ENCODE measurements around the gene IFI27L2.

IFI27L2 gene

DNA sequence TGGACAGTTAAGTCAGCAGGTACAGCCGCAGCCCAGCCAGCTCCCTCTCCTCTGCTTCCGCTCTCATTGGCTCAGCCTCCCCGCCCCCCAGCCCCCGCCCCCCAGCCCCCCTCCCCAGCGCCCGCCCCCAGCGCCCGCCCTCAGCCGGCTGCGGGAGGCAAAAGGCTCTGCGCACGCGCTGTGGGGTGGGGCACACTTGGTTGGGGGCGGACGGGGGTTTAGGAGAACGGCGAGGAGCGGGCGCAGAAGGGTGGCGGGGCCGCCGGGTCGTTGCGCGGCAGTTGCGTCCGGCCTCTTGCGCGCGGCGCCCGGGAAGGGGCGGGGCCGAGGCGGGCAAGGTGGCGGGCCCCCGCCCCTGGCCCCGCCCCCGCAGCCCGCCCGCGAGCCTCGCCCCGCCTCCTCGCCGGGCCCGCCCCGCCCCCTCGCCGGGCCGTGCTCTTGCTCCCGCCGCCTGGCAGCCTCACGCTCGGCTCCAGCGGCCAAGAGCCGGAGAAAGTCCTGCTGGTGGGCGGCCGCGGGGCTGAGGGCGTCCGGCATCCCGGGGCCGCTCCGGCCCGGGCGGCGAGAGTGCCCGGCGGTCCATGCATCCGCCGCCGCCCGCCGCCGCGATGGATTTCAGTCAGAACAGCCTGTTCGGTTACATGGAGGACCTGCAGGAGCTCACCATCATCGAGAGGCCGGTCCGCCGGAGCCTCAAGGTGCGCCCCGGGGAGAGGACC, 44.6 kb upstream of the IFI27L2 start, which contains the start of gene PPP4R4:
TSS of gene PPP4R4 (plus strand) at position 438 of the 719 bp plus-strand sequence. CDS start at position 582, 144 bp downstream.
- DNase-seq (ENCODE audit: low read depth): peak; percentile 54
- H3K4me3 ChIP-seq (ENCODE audit: control insufficient read depth, low read depth, low read length): peak within 1 kb of the TSS; percentile 43
- TF ChIP-seq, protein P1, sequence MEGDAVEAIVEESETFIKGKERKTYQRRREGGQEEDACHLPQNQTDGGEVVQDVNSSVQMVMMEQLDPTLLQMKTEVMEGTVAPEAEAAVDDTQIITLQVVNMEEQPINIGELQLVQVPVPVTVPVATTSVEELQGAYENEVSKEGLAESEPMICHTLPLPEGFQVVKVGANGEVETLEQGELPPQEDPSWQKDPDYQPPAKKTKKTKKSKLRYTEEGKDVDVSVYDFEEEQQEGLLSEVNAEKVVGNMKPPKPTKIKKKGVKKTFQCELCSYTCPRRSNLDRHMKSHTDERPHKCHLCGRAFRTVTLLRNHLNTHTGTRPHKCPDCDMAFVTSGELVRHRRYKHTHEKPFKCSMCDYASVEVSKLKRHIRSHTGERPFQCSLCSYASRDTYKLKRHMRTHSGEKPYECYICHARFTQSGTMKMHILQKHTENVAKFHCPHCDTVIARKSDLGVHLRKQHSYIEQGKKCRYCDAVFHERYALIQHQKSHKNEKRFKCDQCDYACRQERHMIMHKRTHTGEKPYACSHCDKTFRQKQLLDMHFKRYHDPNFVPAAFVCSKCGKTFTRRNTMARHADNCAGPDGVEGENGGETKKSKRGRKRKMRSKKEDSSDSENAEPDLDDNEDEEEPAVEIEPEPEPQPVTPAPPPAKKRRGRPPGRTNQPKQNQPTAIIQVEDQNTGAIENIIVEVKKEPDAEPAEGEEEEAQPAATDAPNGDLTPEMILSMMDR (conservative IDR thresholded peaks at IDR 0.05; ENCODE audit: control insufficient read depth, insufficient read depth, low read depth, low read length): no peak

DNA sequence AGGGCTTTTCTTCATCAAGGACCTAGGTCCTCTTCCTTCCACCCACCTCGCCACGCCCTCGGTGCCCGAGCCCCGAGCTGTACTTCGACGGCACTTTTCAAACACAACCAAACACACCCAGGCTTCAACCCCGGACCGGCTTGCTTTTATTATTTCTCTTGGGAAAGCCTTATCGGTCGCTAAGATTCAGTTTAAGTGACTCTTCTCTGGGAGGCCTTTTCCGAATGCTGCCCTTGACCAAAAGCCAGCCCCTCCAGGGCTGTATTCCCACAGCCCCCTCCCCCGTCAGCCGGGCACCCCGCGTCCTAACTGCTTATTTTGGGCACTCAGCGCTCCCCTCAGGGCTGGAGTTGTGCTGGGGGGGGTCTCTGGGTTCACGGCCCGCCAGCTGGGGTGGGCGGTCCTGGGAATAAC, 44.1 kb upstream of the IFI27L2 start:
- DNase-seq (ENCODE audit: low read depth): no peak
- TF ChIP-seq, protein P1 (conservative IDR thresholded peaks at IDR 0.05; ENCODE audit: control insufficient read depth, insufficient read depth, low read depth, low read length): no peak
- peak overlapping the region; percentile 43 for H3K4me3 ChIP-seq (ENCODE audit: control insufficient read depth, low read depth, low read length)

DNA sequence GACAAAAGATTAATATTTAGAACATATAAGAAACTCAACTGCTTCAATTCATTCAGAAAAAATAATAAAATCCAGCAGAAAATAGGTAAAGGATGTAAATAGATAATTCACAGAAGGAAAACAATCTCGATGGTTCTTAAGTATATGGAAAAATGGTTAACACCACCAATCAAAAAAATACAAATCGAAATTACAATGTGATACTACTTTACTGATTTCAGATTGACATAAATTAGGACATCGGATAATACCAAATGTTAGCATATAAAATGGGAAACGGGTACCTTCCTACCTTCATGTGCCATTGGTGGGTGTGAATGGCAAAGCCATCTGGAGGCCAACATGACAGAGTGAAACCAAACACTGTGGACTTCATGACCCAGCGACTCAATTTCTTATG, 43.1 kb upstream of the IFI27L2 start:
- no peak for DNase-seq (ENCODE audit: low read depth)
- TF ChIP-seq, protein P1 (conservative IDR thresholded peaks at IDR 0.05; ENCODE audit: control insufficient read depth, insufficient read depth, low read depth, low read length): no peak
- no peak overlapping the region for H3K4me3 ChIP-seq (ENCODE audit: control insufficient read depth, low read depth, low read length)

DNA sequence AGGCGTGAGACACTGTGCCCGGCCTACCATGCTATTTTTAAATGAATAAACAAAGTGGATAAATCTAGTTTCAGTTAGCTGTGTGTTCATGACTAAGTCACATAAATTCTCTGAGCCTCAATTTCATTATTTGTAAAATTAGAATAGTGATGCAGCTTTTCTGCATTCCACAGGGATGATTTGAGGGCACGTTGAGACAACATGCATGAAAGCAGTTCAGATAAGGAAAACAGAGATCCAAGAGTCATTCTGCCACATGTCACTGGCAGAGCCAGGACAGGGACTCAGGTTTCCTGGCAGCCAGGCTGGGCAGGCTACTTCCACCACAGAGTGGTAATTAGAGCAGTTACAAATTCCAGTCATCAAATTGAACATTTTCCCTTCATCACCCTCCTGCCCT, 41.8 kb upstream of the IFI27L2 start:
- DNase-seq (ENCODE audit: low read depth): peak; percentile 11
- H3K4me3 ChIP-seq (ENCODE audit: control insufficient read depth, low read depth, low read length): no peak overlapping the region
- TF ChIP-seq, protein P1 (conservative IDR thresholded peaks at IDR 0.05; ENCODE audit: control insufficient read depth, insufficient read depth, low read depth, low read length): no peak

DNA sequence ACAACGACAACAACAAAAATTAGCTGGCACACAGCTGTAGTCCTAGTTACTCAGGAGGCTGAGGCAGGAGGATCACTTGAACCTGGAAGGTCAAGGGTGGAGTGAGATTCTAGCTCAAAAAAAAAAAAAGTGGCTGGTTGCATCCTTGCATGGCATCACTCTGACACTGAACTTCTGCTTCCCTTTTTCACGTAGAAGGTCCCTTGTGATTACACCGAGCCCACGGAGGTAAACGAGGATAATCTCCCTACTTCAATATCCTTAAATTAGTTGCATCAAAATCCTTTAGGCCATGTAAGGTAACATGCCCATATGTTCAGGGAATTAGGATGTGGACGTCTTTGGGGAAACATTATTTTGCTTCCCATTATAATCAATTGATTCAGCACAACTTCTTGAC, 40.7 kb upstream of the IFI27L2 start:
- TF ChIP-seq, protein P1 (conservative IDR thresholded peaks at IDR 0.05; ENCODE audit: control insufficient read depth, insufficient read depth, low read depth, low read length): no peak

DNA sequence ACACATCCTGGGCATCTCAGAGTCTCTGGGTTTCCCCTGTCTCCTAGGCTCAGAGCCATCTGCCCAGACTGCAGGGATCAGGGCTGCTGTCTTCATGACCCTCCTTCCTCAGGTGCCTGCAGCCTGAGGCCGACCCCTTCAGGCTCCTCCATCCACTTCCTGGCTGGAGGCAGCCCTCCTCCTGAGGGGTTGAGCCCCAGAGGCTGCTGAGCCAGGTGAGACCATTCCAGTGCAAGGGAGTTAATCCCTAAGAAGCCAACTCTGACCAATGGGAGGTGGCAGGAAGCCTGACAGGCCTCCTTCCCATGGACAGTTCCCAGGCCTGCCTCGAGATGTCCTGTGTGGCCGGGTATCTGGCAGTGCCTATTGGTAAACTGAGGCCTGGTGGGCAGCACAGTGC, 36.3 kb upstream of the IFI27L2 start:
- TF ChIP-seq, protein P1 (conservative IDR thresholded peaks at IDR 0.05; ENCODE audit: control insufficient read depth, insufficient read depth, low read depth, low read length): no peak
- DNase-seq (ENCODE audit: low read depth): no peak
- no peak overlapping the region for H3K4me3 ChIP-seq (ENCODE audit: control insufficient read depth, low read depth, low read length)

More for the DNA sequence above, 40.7 kb upstream of the IFI27L2 start:
- no peak for DNase-seq (ENCODE audit: low read depth)
- H3K4me3 ChIP-seq (ENCODE audit: control insufficient read depth, low read depth, low read length): no peak overlapping the region
